Keratinocyte (primary cell): ENCODE results near the gene ATP2B1. TPM values are rescaled to one million over a fixed set of nuclear protein-coding genes. Genes with fewer than 3 reads are reported as not detected.

Experiments
- DNase-seq: peaks from one replicate; pipeline ENCODE4 v3.0.0-alpha.2; 2011; ENCODE audit warnings: low read depth, missing footprints, low spot score
- FAIRE-seq: peaks from 2 replicates; lab custom pipeline; 2011; peaks lifted over from hg19 to GRCh38; lab: Jason Lieb, UNC
- H2AFZ ChIP-seq: 2 replicates; pipeline ENCODE4 v1.6.0; 2012; ENCODE audit warnings: low read length, control low read depth, inconsistent platforms; ENCODE audit not compliant: control insufficient read depth
- H3K27ac ChIP-seq: 2 replicates; pipeline ENCODE4 v1.5.1; 2011; ENCODE audit warnings: low read length; ENCODE audit not compliant: control insufficient read depth, insufficient read depth
- H3K27me3 ChIP-seq: 3 replicates; pipeline ENCODE4 v1.6.0; 2011; ENCODE audit warnings: low read length; ENCODE audit not compliant: control insufficient read depth, insufficient read depth; ENCODE audit errors: extremely low read depth
- H3K36me3 ChIP-seq, 2 experiments: 2 replicates in 1 of 2; 3 replicates in 1 of 2; pipeline ENCODE4 v1.5.1; 2011; ENCODE audit warnings: low read length in 2 of 2, mild to moderate bottlenecking in 1 of 2; ENCODE audit not compliant: control insufficient read depth in 2 of 2, insufficient read depth in 2 of 2; ENCODE audit errors: extremely low read depth in 1 of 2
- H3K4me1 ChIP-seq: 3 replicates; pipeline ENCODE4 v1.5.1; 2011; ENCODE audit warnings: low read length; ENCODE audit not compliant: control insufficient read depth, insufficient read depth; ENCODE audit errors: extremely low read depth
- H3K4me2 ChIP-seq: 3 replicates; pipeline ENCODE4 v1.6.0; 2011; ENCODE audit warnings: low read depth, low read length; ENCODE audit not compliant: control insufficient read depth, insufficient read depth; ENCODE audit errors: extremely low read depth
- H3K4me3 ChIP-seq, 3 experiments: fragments of 200-600 bp in 1 of 3; sonication (generic) in 1 of 3; 2 replicates in 2 of 3; 3 replicates in 1 of 3; pipeline ENCODE4 v1.5.1; 2011 to 2016; ENCODE audit warnings: low read length in 3 of 3, mild to moderate bottlenecking in 3 of 3, control low read depth in 2 of 3, inconsistent platforms in 1 of 3, low read depth in 1 of 3, mixed read lengths in 1 of 3, mixed run types in 1 of 3, moderate library complexity in 1 of 3; ENCODE audit not compliant: control insufficient read depth in 2 of 3, insufficient read depth in 2 of 3; ENCODE audit errors: extremely low read depth in 1 of 3
- H3K79me2 ChIP-seq: 2 replicates; pipeline ENCODE4 v1.6.0; 2012; ENCODE audit warnings: low read length; ENCODE audit not compliant: control insufficient read depth, insufficient read depth
- H3K9ac ChIP-seq: 3 replicates; pipeline ENCODE4 v1.6.0; 2011; ENCODE audit warnings: low read length; ENCODE audit not compliant: control insufficient read depth, insufficient read depth; ENCODE audit errors: extremely low read depth
- H3K9me1 ChIP-seq: 3 replicates; pipeline ENCODE4 v1.6.0; 2011; ENCODE audit warnings: low read length; ENCODE audit not compliant: control insufficient read depth, insufficient read depth; ENCODE audit errors: extremely low read depth
- H3K9me3 ChIP-seq: 2 replicates; pipeline ENCODE4 v1.5.1; 2012; ENCODE audit warnings: low read depth, low read length; ENCODE audit not compliant: control insufficient read depth
- H4K20me1 ChIP-seq: 3 replicates; pipeline ENCODE4 v1.6.0; 2011; ENCODE audit warnings: low read length; ENCODE audit not compliant: control insufficient read depth, insufficient read depth; ENCODE audit errors: extremely low read depth
- EZH2 ChIP-seq: IDR thresholded peaks from one replicate; pipeline ENCODE4 v1.6.1; 2012; ENCODE audit warnings: inconsistent platforms, mild to moderate bottlenecking, low read length, moderate library complexity
- dilution Hi-C: fragments of 300-500 bp; cut with MboI; formaldehyde crosslinking; loops from one replicate; pipeline ENCODE4 v1.7.0; 2020; ENCODE audit warnings: low sequenced_read_pairs; ENCODE audit not compliant: extremely low pct_ligation_motif_present
- polyA plus RNA-seq, 5 experiments: library from polyadenylated mRNA; depleted of rRNA in 3 of 5; stranded (reverse) in 3 of 5; stranded (forward) in 1 of 5; unstranded in 1 of 5; fragments of >200 nt; gene quantifications; 1 replicate in 1 of 5; 2 replicates in 3 of 5; 3 replicates in 1 of 5; pipeline versions ENCODE4 v1.2.1 to v1.2.3, GENCODE V29; 2011 to 2012; ENCODE audit warnings: missing spikeins in 2 of 5, low read depth in 1 of 5, low replicate concordance in 1 of 5
- TF ChIP-seq, protein P1 (sequence below), 3 experiments: IDR thresholded peaks in 1 of 3; conservative IDR thresholded peaks in 1 of 3; optimal IDR thresholded peaks in 1 of 3; 2 replicates in 2 of 3; 3 replicates in 1 of 3; pipeline versions ENCODE3 to v1.5.1; 2011; ENCODE audit warnings: low read length in 3 of 3, mild to moderate bottlenecking in 3 of 3, moderate library complexity in 2 of 3, control low read depth in 1 of 3, inconsistent platforms in 1 of 3; ENCODE audit not compliant: insufficient read depth in 2 of 3; ENCODE audit errors: extremely low read depth in 1 of 3

The ATP2B1 gene
- polyA plus RNA-seq, 1 donor (not counting 4 experiments of a cell fraction or from before 2014, with no cell fraction given) = 24.6 TPM

- Histone ChIP-seq H3K4me1 (peaks cover 25% of the 10 kb centered on the region), H3K79me2 (no peaks in the 10 kb centered on the region), H3K27ac (no peak overlapping the region), H3K36me3 (no peaks in the 10 kb centered on the region), H3K4me2 (no peak overlapping the region), H2AFZ (no peak overlapping the region), H3K9ac (no peak overlapping the region), H4K20me1 (no peaks in the 10 kb centered on the region), H3K9me1 (no peaks in the 10 kb centered on the region), H3K27me3 (no peaks in the 10 kb centered on the region), H3K9me3 (peaks cover 3% of the 10 kb centered on the region), H3K4me3 (no peak overlapping the region)
- DNase-seq = no peak
- dilution Hi-C loops = no loop called here
- no peak for FAIRE-seq
- TF ChIP-seq EZH2 = no peak
- TF ChIP-seq, protein P1, sequence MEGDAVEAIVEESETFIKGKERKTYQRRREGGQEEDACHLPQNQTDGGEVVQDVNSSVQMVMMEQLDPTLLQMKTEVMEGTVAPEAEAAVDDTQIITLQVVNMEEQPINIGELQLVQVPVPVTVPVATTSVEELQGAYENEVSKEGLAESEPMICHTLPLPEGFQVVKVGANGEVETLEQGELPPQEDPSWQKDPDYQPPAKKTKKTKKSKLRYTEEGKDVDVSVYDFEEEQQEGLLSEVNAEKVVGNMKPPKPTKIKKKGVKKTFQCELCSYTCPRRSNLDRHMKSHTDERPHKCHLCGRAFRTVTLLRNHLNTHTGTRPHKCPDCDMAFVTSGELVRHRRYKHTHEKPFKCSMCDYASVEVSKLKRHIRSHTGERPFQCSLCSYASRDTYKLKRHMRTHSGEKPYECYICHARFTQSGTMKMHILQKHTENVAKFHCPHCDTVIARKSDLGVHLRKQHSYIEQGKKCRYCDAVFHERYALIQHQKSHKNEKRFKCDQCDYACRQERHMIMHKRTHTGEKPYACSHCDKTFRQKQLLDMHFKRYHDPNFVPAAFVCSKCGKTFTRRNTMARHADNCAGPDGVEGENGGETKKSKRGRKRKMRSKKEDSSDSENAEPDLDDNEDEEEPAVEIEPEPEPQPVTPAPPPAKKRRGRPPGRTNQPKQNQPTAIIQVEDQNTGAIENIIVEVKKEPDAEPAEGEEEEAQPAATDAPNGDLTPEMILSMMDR (optimal IDR thresholded peaks at IDR 0.05 in 1 of 3, IDR thresholded peaks at IDR 0.05 in 1 of 3, conservative IDR thresholded peaks at IDR 0.05 in 1 of 3; ENCODE audit: extremely low read depth in 1 of 3, insufficient read depth in 2 of 3, low read length in 3 of 3) = no peak
Observed at GRCh38 chr12:89729946-89730459, 21.4 kb upstream of the ATP2B1 start.

- no peak overlapping the region for H3K9ac ChIP-seq
- H2AFZ ChIP-seq = no peak overlapping the region
- no peak for TF ChIP-seq EZH2
- TF ChIP-seq, protein P1 (optimal IDR thresholded peaks at IDR 0.05 in 1 of 3, IDR thresholded peaks at IDR 0.05 in 1 of 3, conservative IDR thresholded peaks at IDR 0.05 in 1 of 3; ENCODE audit: extremely low read depth in 1 of 3, insufficient read depth in 2 of 3, low read length in 3 of 3) = no peak
- H3K79me2 ChIP-seq = no peaks in the 10 kb centered on the region
- H3K27me3 ChIP-seq = no peaks in the 10 kb centered on the region
- FAIRE-seq = no peak
- dilution Hi-C loops = no loop called here
- no peak for DNase-seq
- H3K4me1 ChIP-seq = no peaks in the 10 kb centered on the region
- no peaks in the 10 kb centered on the region for H3K36me3 ChIP-seq
- no peaks in the 10 kb centered on the region for H4K20me1 ChIP-seq
- no peak overlapping the region for H3K4me3 ChIP-seq
- H3K27ac ChIP-seq = no peak overlapping the region
- no peaks in the 10 kb centered on the region for H3K9me1 ChIP-seq
- H3K4me2 ChIP-seq = no peak overlapping the region
- H3K9me3 ChIP-seq = no peaks in the 10 kb centered on the region
Observed at GRCh38 chr12:89723276-89723675, 14.6 kb upstream of the ATP2B1 start.
